GM19023 (cell line): ENCODE data around the gene ZBTB7B.

Experiments
- ATAC-seq: cut with Tn5 transposase; IDR thresholded peaks from one replicate; pipeline ENCODE4 v1.9.1; 2021; ENCODE audit warnings: mild to moderate bottlenecking, moderate library complexity; ENCODE audit not compliant: unreplicated experiment

ZBTB7B gene

DNA sequence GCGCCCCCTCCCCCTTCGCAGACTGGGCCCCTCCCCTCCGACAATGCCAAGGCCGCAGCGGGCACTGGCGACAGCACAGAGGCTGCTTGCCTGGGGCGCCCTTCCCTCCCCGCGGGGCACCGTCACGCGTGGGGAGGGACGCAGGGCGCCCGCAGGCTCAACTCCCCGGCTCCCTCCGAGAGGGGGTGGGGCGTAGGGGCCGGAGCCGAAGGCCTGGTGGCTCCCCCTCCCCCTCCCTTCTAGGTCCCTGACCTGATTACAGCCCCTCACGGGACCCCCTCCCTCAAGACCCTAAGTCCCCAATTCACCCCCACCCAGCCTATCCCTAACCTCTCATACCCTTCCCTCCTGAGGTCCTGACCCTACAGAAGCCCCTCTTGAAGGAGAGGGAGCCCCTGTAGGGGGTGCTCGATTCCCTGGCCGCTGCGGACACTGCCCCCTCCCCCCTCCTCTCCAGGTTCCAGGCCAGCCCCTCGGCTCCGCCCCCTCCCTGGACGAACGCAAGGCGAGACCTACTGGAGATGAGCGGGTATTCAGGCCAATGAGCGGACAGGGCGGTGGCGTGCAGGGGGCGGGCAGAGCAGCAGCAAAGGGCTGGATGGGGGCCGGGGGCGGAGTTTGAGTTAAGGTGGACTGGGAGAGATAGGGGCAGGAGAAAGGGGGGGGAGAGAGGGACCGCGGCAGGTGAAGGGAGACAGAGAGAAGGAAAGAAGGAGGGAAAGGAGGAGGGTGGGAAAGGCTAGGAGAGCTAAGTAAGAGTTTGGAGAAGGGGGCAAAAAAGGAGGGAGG is 733 bp upstream of the ZBTB7B start:
- ATAC-seq, result peak; percentile 56

DNA sequence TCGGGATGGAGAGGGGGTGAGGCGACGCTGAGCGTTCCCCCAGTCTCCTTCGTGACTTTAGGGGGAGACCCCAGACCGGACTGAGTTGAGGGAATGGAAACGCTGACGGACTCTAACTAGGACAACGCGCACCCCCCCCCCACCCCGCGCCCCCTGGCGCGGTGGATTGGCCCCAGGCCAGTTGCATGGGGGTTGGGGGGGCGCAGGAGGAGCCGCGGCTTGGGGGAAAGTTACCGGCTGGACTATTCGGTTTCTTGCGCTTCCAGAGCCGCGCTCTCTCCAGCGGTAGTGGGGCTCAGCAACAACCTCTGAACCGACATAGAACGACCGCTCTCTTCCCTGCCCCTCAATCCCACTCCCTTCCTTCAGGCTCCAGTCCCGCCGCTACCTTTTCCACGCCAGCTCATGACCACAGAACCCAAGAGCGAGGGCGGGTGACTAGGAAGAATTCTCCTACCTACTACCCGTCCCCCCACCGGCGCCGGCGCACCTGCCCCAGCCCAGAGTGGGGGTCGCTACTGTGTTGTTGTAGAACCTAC is 694 bp downstream of the ZBTB7B start:
- no peak for ATAC-seq

DNA sequence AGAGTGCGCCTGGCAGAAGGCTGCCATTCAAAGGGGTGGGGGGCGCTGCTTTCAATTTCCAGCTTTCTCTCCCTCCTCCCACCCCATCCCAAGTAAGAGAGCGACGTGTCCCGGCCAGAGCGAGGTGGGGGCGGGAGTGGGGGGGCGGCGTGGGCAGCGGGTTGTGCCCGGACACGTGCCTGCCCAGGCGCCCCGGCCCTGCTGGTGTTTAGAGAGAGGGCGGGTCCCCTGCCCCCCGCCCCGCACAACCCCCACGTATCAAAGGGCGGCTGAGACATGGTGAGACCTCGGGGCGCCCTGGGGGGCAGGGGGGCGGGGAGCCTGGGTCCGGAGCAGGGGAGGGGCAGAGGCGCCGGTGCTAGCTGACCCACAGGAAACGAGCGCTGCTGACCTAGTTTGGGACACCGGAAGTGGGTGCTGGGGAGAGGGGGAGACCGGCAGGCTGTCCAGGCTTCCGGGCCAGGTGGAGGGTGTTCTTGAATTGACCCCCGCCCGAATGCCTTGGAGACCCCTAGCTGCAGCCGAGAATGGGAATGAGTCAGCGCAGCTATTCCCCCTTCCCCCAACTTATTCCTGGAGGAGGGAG is 1.3 kb downstream of the ZBTB7B start:
- no peak for ATAC-seq

DNA sequence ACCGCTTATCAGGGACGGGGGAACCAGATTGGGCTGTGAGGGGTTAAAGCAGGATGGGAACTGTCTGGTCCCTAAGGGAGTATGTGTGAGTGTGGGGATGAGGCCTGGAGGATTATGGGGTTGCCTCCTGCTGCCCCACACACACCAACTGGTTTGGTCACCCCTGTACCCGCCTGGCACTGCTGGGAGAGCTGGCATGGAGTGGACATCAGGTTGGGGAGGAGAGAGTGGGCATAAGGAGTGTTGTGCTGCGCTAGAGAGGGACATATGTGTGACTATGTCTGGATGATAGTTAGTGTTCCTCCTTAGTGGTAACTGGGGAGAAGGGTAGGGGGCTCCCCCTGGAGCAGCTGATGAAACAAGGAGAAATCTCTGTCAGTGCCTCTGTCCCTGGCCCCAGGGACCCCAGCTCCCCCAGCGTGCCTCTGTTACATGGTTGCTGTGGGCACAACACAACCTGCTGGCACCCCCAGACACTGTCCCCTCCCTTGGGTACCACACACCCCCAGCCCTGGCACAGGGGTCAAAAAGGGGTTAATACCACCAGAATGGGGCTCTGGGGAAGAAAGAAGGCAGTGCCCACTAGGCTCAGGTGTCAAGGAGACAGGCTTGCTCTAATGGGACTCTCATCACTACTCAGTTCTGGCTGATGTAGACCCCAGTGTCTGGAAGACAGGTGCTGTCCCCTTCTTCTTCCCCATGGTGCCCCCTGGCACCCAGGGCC is 1.9 kb downstream of the ZBTB7B start:
- no peak for ATAC-seq

DNA sequence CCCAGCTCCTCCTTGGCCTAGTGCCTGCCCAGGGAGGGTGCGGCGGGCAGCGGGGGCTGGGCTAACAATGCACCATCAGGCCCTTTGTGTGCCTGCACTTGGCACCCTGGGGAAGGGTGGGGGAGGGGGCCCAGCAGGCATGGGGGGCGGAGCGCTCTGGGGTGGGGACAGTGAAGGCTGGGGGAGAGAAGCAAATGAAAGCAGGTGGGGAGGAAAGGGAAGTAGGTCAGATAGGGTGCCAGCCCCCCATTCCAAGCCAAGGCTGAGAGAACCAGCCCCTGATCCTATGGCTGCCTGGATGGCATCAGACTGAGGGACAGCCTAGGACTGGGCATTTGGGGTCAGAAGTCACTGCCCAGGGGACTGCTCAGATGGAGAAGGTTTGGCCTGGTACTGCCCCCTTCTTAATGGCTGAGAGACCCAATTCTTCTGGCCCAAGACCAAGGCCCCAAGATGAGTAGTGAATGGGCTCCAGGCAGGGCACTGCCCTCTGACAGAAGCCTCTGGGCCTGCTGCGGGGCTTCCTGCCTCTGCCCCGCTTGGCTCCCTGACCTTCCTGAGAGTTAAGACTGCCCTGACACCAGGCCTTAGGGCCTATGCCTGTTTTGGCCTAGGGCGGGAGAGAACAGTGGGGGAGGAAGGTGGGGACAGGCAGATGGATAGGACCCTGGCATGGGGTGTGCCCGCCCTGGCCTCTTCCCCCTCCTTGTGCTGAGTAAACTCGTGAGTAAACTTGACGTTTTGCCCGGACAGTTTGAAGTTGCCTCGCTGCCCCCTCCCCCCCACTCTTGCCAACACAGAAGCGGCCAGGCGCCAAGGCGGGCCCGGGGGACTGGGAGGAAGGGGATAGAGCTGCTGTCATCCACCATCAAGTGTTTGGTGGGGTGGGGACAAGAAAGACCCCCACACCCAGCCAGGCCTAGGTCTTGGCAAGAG is 2.7 kb downstream of the ZBTB7B start:
- no peak for ATAC-seq

DNA sequence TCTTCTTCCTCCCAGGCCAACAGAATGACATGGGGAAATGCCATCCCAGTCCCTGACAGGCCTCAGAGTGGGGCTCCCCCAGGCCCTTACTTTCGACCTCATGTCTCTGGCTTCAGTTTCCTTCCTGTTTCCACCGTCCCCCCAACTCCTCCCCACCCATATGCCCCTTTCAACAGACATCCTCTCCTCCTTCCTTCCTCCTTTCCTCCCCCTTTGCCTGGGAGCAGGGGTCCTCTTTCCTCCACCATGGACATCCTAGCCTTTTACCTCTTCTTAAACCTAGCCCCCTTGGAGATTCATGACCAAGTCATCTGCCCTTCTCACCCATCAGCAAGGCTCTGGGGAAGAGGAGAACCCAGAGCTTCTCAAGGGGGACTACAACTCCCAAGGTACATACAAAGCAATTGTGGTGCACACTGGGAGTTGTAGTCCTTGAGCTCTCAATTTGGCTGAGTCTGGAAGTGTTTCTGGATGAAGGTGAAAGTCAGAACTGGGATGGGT is 4.0 kb downstream of the ZBTB7B start:
- no peak for ATAC-seq

DNA sequence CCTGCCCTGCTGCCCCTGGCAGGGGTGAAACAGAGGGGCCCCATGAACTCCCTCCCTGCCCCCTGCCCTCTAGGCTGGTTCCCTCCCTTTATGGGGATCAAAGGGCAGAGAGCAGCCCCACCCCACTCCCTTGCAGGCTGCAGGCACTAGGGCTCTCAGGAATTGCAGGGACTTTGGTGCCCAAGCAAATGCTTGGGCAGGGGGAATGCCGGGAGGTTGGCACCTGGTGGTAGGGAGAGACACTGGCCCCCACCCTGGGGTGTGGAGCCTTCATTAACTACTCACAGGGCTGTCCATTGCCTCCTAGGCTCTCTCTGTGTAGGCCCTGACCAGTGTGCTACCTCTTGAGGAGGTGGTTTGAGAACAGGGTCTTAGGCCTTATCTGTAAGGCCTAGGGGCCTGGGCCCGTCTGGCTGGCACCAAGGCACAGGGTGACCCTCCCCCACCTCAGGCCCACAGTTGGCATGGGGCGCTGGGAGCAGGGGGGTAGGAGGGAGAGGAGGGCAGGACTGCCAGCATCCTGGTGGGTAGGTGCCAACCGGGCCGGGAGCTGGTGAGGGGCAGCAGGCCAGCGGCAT is 4.7 kb downstream of the ZBTB7B start:
- ATAC-seq, result no peak

DNA sequence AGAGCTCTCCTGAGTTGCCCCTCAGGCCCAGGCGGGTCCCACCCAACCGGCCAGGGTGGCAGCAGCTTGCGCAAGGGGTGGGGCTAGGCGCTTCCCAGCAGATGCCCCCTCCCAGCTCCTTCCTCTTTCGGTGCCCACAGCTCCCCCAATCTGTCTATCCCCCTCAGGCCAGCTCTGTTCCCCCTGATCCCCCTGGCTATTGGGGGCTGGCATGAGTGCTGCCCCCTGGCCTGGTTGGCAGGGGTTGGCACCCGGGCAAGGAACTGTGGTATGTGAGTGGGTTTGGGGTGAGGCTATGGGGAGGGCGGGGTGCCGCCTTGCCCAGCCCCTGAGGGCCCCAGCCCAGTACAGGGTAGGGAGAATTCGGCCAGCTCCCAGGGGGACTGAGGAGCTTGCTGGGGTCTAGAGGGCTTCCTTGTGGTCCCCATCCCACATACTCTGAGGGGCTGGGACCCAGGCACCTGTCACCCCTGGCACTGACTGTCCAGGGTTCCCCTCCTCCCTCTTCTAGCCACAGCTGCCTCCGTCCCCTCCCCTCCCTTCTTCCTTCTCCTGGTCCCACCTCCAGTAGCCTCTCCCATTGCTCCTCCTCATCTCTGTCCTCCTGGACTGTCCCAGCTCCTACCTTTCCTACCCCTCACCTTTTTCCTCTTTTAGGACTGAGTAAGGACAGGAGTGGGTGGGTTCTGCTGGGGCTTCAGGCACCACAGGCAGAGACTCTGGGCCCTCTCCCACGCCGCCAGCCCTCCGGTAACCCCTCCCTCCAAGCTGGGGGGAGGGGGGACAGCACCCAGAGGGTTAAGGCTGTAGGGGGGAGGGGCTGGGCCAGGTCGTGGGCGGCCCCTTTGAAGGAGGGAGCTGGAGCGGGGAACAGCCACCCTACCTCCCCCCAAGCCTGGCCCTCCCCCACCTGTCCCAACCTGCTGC is 5.7 kb downstream of the ZBTB7B start:
- no peak for ATAC-seq

DNA sequence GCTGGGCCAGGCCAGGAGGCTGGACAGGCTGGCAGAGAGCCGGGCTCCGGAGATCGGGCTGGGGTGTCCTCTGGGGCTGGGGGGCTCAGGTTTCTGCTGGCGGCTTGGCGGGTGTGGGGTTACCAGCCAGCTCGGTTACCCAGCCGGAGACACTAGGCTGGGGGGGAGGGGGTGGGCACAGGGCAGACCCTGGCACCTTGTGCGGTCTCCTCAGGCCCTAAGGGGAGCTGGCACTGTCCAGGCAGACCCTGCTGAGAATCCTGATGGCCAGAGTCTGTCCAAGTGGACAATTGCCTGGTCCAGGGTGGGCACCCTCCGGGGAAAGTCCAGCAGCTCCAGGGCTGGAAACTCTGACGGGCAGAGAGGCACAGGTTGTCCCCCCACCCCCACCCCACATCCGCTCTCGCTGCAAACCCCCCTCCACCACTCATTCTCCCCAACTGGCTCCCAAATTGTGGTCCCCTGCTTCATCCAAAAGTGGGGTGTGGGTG is 6.7 kb downstream of the ZBTB7B start:
- ATAC-seq, result no peak

DNA sequence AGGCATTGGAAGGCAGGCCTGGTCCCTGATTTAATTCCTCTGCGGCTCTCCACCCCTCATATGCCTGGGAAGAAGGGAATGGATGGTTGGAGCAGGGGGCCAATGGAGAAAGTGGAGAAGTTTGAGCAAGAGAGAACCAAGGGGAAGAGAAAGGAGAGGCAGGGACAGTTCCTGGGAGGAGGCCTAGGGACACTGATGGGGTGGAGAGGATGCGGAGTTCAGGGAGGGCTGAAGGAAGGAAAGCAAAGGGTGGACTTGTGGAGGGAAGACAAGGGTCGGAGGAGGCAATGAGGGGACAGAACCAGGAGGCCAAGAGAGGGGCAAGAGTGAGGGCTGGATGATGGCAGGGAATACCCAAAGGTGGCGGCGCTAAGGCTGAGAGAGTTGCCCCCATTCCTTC is 7.1 kb downstream of the ZBTB7B start:
- no peak for ATAC-seq

DNA sequence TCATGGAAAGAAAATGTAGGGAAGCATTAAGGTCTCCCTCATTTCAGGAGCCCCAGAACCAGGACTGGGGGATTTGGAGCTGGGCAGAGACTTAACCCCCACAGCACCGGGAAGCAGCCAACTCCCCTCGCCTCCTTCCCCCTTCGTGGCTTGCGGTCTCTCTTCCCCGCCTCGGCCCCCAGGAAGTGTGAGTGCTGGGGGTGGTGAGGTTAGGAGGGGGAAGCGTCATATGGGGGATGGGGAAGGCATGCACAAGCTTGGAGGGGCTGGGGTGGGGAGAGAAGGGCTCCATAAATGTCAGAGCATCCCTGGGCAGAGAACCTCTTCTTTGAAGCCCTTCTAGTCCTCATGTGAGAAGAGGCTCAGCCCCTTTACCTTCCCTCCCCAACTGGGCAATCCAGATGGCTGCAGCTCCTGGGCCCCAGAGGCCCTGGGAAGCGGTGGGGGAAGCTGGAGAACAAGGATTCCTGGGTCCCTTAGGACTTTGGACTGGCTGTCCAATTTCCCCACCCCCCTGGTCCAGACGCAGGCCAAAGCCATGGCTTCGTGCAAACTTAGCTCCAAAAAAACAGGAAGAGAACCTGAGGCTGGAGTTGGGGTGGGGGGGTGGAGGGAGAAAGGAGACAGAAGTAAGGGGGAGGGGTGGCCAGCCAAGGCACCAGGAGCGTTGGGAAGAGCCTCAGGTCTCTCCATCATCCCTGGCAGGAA is 7.8 kb downstream of the ZBTB7B start:
- ATAC-seq, result no peak

DNA sequence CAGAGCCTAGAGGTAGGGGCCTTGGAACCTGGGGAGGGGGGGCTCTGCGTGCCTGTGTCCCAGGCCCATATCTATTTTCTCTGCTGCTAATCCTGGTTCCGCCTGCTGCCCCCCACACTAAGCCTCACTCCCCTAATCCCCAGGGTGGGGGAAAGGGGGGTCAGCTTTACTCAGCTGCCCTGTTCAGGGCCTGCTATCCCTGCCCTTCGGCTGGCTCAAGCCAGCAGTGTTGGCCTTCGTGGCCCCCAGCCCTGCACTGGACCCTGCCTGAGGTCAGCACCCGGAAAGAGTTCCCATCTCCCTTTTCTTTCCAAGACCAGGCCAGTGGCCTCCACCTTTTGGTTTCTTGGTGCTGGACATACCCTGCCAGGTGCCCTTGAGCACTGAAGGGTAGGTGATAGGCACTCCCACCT is 8.4 kb downstream of the ZBTB7B start:
- no peak for ATAC-seq

DNA sequence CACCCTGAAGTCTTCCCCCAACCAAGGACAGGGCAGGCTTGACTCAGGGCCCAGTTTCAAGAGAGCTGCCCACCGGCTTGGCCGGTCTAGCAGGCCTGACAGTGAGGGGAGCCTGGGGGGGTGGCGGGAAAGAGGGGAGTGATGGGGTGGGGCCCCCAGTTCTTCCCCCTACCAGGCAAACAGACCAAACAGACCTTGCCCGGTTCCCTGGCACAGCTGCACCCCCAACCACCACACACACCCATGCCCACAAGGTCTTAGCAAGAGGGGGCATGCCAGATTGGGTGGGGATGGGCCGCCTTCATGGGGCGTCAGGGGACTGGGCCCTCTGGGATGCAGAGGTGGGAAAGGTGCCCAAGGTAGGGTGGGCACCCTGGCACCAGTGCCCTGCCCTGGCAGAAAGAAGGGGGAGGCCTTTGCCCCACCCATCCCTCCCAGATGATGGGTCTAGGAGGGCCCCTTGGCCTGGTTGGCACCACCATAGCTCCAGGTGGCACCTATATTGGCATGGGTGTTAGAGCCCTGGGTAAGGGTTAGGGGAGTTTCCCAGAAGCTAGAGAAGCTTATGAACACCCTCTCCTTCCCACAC is 8.9 kb downstream of the ZBTB7B start:
- ATAC-seq, result no peak

DNA sequence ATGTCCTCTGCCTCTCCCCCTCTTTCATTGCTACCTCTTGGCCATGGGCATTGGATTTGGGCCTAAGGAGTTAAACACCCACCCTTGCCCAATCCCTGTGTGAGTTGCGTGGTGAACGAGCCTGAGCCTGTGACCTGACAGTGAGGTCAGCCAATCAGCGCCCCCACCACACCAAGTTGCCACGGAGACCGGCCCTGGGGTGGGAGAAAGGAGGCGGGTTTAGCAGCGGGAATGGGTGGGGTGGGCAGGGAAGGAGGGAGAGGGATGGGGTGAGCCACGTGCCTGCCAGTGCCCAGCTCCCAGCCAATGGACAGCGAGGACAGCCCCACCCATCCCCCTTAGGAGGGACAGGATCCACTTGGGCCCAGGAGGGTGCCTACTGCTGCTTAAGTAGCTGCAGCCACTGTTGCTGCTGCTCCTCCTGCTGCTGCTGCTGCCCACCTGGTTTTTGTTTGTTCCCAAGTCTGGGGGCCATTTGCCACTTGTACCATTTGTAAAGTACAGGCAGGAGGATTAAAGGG is 9.5 kb downstream of the ZBTB7B start:
- no peak for ATAC-seq

DNA sequence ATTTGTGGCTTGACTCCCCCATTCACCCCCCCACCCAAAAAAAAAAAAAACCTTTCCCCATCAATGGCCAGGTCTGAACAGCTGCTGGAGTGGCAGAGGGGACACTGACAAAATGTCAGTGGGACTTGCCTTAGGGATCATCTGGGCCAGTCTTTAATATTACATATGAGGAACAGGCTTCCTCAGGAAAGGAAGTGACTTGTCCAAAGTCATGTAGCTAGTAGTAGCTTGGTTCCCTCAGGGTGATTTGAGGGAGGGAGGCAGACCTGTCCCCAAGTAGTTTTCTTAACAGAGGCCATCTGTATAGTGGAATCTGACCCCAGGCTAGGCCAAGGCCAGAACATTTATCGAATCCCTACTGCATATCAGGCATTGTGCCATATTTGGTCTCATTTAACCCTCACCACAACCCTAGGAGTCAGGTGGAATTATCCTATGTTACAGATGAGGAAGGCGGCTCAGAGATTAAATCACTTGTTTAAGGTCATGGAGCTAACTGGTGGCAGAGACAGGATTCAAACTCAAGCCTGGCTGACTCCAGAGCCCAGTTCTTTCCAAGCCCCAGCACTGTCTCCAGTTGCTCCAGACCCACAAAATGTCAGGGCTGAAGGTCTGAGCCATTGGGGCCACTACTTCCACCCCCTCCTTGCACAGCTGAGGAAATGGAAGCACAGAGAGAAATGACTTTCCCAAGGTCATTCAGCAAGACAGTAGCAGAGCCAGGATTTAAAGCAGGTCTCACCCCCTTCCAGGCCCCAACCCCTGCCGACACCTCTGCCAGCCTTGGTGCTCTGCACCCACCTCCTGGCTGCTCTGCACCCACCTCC is 10.4 kb downstream of the ZBTB7B start:
- no peak for ATAC-seq

DNA sequence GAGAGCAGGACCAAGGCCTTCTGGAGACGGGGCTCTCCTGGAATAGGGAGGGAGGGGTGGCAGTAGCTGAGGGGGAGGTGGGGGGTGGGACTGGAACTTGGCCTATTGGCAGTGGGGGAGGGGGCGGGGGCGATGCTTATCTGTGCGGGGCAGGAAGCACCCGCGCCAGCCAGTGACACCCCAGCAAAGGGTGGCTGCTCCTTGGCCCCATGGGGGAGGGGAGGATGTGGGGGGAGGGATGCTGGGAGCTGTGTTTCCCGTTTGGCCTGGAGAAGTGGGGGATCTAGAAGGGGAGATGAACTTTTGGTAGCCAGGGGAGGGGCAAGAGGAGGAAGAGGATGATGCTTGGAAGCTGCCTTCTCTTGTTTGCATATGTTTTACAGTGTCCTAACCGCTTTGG is 11.0 kb downstream of the ZBTB7B start:
- no peak for ATAC-seq
